HepG2 (cell line): ENCODE measurements around the gene APIP. TPM values are rescaled to one million over a fixed set of nuclear protein-coding genes. Genes with fewer than 3 reads are reported as not detected.

Experiments
- FOXA1 ChIP-seq, 2 experiments: fragments of 450-650 bp in 1 of 2; sonication (generic) in 1 of 2; formaldehyde crosslinking in 1 of 2; IDR thresholded peaks; 2 replicates each; pipeline versions ENCODE4 v1.4.0 to v1.6.1; 2016 to 2020; ENCODE audit warnings: missing genetic modification reagents in 1 of 2
- GRHL1 ChIP-seq: sonication (generic); formaldehyde crosslinking; conservative IDR thresholded peaks from 2 replicates; pipeline ENCODE4 v1.8.0; 2022; ENCODE audit warnings: missing genetic modification reagents
- MYC ChIP-seq: sonication (generic); formaldehyde crosslinking; IDR thresholded peaks from 2 replicates; pipeline ENCODE4 v1.9.0; 2021; ENCODE audit warnings: missing genetic modification reagents, borderline replicate concordance
- PCBP1 ChIP-seq: fragments of 200-400 bp; formaldehyde crosslinking; IDR thresholded peaks from 2 replicates; pipeline ENCODE4 v1.6.1; 2017; ENCODE audit warnings: mild to moderate bottlenecking, low read depth, low read length, borderline replicate concordance
- STAT5B ChIP-seq: sonication (generic); formaldehyde crosslinking; IDR thresholded peaks from 2 replicates; pipeline ENCODE4 v1.4.0; 2020; ENCODE audit warnings: missing genetic modification reagents
- ZBTB21 ChIP-seq: sonication (generic); formaldehyde crosslinking; IDR thresholded peaks from 2 replicates; pipeline ENCODE4 v1.4.0; 2020; ENCODE audit warnings: missing genetic modification reagents
- ZNF10 ChIP-seq: sonication (generic); formaldehyde crosslinking; IDR thresholded peaks from 2 replicates; pipeline ENCODE4 v1.4.0; 2020; ENCODE audit warnings: mild to moderate bottlenecking, low read depth, missing genetic modification reagents, borderline replicate concordance
- ZNF407 ChIP-seq: sonication (generic); formaldehyde crosslinking; IDR thresholded peaks from one replicate; pipeline ENCODE4 v1.5.1; 2020; ENCODE audit warnings: mild to moderate bottlenecking, missing genetic modification reagents; ENCODE audit errors: not compliant biosample characterization
- ZNF546 ChIP-seq: sonication (generic); formaldehyde crosslinking; conservative IDR thresholded peaks from 2 replicates; pipeline ENCODE4 v1.8.1; 2023; ENCODE audit warnings: mild to moderate bottlenecking, missing genetic modification reagents
- ZNF577 ChIP-seq: sonication (generic); formaldehyde crosslinking; IDR thresholded peaks from 2 replicates; pipeline ENCODE4 v1.4.0; 2020; ENCODE audit warnings: mild to moderate bottlenecking, low read depth, missing genetic modification reagents, borderline replicate concordance
- polyA plus RNA-seq, 8 experiments: library from polyadenylated mRNA; depleted of rRNA in 3 of 8; stranded (reverse) in 7 of 8; unstranded in 1 of 8; fragments of >200 nt; fragmentation: Illumina TruSeq in 4 of 8; extraction: Trizol in 4 of 8; gene quantifications; 2 replicates each; pipeline versions ENCODE4 v1.2.1 to v1.2.3, GENCODE V29; 2011 to 2016; ENCODE audit warnings: low read depth in 4 of 8, missing spikeins in 1 of 8, mixed read lengths in 1 of 8; ENCODE audit not compliant: insufficient read depth in 1 of 8
- total RNA-seq, 5 experiments: library from RNA; depleted of rRNA; stranded (reverse); fragments of >200 nt; fragmentation: Illumina TruSeq; extraction: Trizol; gene quantifications; 2 replicates each; pipeline ENCODE4 v1.2.3, GENCODE V29; 2016; ENCODE audit warnings: low read depth in 1 of 5
- TF ChIP-seq, protein P1 (sequence below), 2 experiments: sonication (generic) in 1 of 2; formaldehyde crosslinking in 1 of 2; IDR thresholded peaks; 2 replicates each; pipeline versions ENCODE4 v1.4.0 to v1.6.1; 2018 to 2020; ENCODE audit warnings: missing genetic modification reagents in 2 of 2, borderline replicate concordance in 1 of 2, low read depth in 1 of 2, mild to moderate bottlenecking in 1 of 2, missing biosample characterization in 1 of 2
- TF ChIP-seq, protein P2 (sequence below): sonication (generic); formaldehyde crosslinking; IDR thresholded peaks from 2 replicates; pipeline ENCODE4 v1.9.0; 2021; ENCODE audit warnings: missing genetic modification reagents, mild to moderate bottlenecking, borderline replicate concordance

The APIP gene
- total and polyA plus RNA-seq, 2 of the 13 experiments (the other 11 are each of a cell fraction or from before 2014, with no cell fraction given) = 16.9 to 31.0 TPM

GRCh38 chr11:34929794-34930763, 13.9 kb upstream of the APIP start (continued):
- TF ChIP-seq ZNF407 (CRISPR knock-in tag) (peak; percentile 38), FOXA1 (IDR thresholded peaks at IDR 0.05) (peak; percentile 60), FOXA1 (CRISPR knock-in tag; IDR thresholded peaks at IDR 0.05) (peak; percentile 97), ZBTB21 (CRISPR knock-in tag) (no peak), ZNF10 (no peak), PCBP1 (no peak), GRHL1 (CRISPR knock-in tag) (no peak), ZNF577 (CRISPR knock-in tag) (no peak), STAT5B (CRISPR knock-in tag) (no peak), MYC (CRISPR knock-in tag) (peak; percentile 94), ZNF546 (no peak)
- TF ChIP-seq, protein P1, sequence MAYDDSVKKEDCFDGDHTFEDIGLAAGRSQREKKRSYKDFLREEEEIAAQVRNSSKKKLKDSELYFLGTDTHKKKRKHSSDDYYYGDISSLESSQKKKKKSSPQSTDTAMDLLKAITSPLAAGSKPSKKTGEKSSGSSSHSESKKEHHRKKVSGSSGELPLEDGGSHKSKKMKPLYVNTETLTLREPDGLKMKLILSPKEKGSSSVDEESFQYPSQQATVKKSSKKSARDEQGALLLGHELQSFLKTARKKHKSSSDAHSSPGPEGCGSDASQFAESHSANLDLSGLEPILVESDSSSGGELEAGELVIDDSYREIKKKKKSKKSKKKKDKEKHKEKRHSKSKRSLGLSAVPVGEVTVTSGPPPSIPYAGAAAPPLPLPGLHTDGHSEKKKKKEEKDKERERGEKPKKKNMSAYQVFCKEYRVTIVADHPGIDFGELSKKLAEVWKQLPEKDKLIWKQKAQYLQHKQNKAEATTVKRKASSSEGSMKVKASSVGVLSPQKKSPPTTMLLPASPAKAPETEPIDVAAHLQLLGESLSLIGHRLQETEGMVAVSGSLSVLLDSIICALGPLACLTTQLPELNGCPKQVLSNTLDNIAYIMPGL (CRISPR knock-in tag; IDR thresholded peaks at IDR 0.05; ENCODE audit: borderline replicate concordance in 1 of 2, low read depth in 1 of 2) = peak in 1 of 2 experiments; percentile 67; a peak in 1 of 4 replicates
- TF ChIP-seq, protein P2, sequence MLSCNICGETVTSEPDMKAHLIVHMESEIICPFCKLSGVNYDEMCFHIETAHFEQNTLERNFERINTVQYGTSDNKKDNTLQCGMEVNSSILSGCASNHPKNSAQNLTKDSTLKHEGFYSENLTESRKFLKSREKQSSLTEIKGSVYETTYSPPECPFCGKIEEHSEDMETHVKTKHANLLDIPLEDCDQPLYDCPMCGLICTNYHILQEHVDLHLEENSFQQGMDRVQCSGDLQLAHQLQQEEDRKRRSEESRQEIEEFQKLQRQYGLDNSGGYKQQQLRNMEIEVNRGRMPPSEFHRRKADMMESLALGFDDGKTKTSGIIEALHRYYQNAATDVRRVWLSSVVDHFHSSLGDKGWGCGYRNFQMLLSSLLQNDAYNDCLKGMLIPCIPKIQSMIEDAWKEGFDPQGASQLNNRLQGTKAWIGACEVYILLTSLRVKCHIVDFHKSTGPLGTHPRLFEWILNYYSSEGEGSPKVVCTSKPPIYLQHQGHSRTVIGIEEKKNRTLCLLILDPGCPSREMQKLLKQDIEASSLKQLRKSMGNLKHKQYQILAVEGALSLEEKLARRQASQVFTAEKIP = no peak
